ENCODE results near the gene TSPOAP1. TPM values are rescaled to one million over a fixed set of nuclear protein-coding genes. Genes with fewer than 3 reads are reported as not detected.

The TSPOAP1 gene
- total and polyA plus RNA-seq, 10 of the 15 experiments (the other 5 are each of a cell fraction or from before 2014, with no cell fraction given) = 0.58 to 16.4 (median 4.2) TPM; not detected in 1

DNA sequence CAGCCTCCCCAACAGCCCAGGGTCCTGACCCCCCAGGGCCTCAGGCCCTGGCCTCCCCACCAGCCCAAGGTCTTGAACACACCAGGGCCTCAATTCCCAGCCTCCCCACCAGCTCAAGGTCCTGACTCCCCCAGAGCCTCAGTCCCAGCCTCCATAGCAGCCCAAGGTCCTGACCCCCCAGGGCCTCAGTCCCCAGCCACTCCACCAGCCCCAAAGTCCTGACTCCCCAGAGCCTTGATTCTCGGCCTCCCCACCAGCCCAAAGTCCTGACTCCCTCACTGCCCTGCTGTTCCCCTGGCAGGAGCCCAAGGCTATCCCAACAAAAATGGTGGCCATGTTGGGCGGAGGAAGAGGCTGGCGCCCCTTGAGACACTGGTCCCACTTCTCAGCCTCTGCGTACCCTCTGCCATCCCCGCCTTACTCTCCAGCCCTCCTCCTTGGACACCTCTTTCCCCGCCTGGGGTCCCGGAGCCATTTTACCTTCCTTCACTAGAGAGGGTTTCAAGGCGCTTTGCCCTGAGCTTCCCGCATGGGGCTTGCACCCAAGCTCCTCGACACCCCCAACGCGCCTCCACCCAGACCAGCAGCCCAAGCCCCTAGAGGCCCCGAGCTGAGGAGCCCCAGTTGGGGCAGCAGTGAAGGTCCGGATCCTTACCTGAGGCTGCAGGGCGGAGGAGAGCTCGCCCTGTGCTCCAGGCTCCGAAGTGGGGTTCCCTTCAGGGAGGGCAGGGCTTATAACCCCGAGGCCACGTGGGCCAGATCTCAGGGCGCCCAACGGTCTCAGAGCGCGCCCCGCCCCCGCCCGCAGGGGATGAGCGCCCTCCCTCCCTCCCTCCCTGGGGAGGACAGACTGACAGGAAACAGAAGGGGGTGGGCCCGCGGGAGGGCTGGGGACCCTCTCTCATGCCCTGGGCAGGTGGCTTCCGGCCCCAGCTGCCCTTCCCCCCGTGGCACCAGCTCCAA, 3.5 kb upstream of the TSPOAP1 start:
- Histone ChIP-seq H3K79me2 (ENCODE audit: control insufficient read depth, insufficient read depth, low read length) (peaks cover 86% of the 10 kb centered on the region), H3K9me3 (replicated peaks; ENCODE audit: control insufficient read depth, insufficient read depth, low read length) (no peaks in the 10 kb centered on the region; the same call in 2 of the 3 replicates), H3K9ac (ENCODE audit: control insufficient read depth, insufficient read depth, low read length) (peak overlapping the region; percentile 100), H3K36me3 (ENCODE audit: control insufficient read depth in 2 of 2, insufficient read depth in 2 of 2, low read length in 1 of 2) (peaks cover 6 to 14% of the 10 kb centered on the region in 2 experiments), H3K27ac (ENCODE audit: control insufficient read depth, insufficient read depth) (peak overlapping the region; percentile 100), H3K4me2 (ENCODE audit: control insufficient read depth, insufficient read depth) (peak overlapping the region; percentile 99), H2AFZ (ENCODE audit: control insufficient read depth, low read depth, low read length) (no peak overlapping the region), H3K27me3 (replicated peaks in 1 of 2; ENCODE audit: control insufficient read depth in 2 of 2, insufficient read depth in 2 of 2, low read length in 1 of 2) (no peaks in the 10 kb centered on the region), H4K20me1 (ENCODE audit: control insufficient read depth, insufficient read depth) (no peaks in the 10 kb centered on the region; the same call in 1 of the 2 replicates), H3K4me1 (ENCODE audit: control insufficient read depth, insufficient read depth, low read length) (peaks cover 46% of the 10 kb centered on the region), H3K4me3 (peak overlapping the region; percentile 94)
- peak; percentile 32 for ATAC-seq
- ChIA-PET CTCF (interaction anchor here (1.0 to 3.2 kb wide), 5 partner anchors 9 to 83 kb away, joined by 3 to 28 read pairs (median 10); partner anchors contain the start of gene RNF43), POLR2A (interaction anchor here (0.5 to 18.5 kb wide), 9 partner anchors 12 to 773 kb away, joined by 3 to 373 read pairs (median 4); partner anchors contain the start of genes RNF43 and SUPT4H1), RAD21 (ENCODE audit: unreplicated experiment) (interaction anchor here (0.8 to 18.1 kb wide), 8 partner anchors 10 to 378 kb away, joined by 3 to 323 read pairs (median 3); partner anchors contain the start of genes RNF43 and SUPT4H1), SMC1A (ENCODE audit: uncharacterized antibody, unreplicated experiment) (interaction anchor here (1.2 to 8.6 kb wide), 3 partner anchors 12 to 85 kb away, joined by 3 to 143 read pairs (median 8); partner anchors contain the start of gene RNF43)
- in situ Hi-C loops (cut with MboI) (loop anchor here (10.0 kb wide), 1 partner anchor 1503 kb away; no protein-coding TSS in a partner anchor), intact Hi-C loops (cut with micrococcal nuclease; ENCODE audit: unreplicated experiment) (no loop called here)
- BruUV-seq (replicated peaks) = no TSS peak
- FAIRE-seq = no peak
- 0% methylated on average over 21 of the region's 31 CpGs for WGBS (ENCODE audit: insufficient coverage, insufficient replicate concordance, low lambda C conversion rate, missing lambda C conversion rate)
- DNase-seq (ENCODE audit: low read depth, low spot score) = peak; percentile 92
- peak; percentile 73 for TF ChIP-seq SP1 (IDR thresholded peaks at IDR 0.05; ENCODE audit: low read depth, low read length)
- TF ChIP-seq JUNB (IDR thresholded peaks at IDR 0.05) = peak; percentile 43; the same call in 1 of the 2 replicates
- 0 out of 4 replicates have a peak, but pooled peaks of 1 of the 2 experiments have one; percentile 6 for TF ChIP-seq SRF (IDR thresholded peaks at IDR 0.05; ENCODE audit: low read depth in 2 of 2, low read length in 2 of 2)
- 0 out of 2 replicates have a peak, but pooled peaks have one; percentile 48 for TF ChIP-seq MEF2A (IDR thresholded peaks at IDR 0.05; ENCODE audit: insufficient read depth, low read depth, low read length)
- TF ChIP-seq, protein P1, sequence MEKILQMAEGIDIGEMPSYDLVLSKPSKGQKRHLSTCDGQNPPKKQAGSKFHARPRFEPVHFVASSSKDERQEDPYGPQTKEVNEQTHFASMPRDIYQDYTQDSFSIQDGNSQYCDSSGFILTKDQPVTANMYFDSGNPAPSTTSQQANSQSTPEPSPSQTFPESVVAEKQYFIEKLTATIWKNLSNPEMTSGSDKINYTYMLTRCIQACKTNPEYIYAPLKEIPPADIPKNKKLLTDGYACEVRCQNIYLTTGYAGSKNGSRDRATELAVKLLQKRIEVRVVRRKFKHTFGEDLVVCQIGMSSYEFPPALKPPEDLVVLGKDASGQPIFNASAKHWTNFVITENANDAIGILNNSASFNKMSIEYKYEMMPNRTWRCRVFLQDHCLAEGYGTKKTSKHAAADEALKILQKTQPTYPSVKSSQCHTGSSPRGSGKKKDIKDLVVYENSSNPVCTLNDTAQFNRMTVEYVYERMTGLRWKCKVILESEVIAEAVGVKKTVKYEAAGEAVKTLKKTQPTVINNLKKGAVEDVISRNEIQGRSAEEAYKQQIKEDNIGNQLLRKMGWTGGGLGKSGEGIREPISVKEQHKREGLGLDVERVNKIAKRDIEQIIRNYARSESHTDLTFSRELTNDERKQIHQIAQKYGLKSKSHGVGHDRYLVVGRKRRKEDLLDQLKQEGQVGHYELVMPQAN (conservative IDR thresholded peaks at IDR 0.05) = no peak; the same call in none of the 2 replicates
- peak; percentile 21 for TF ChIP-seq SKIL (IDR thresholded peaks at IDR 0.05; ENCODE audit: low read depth, poor library complexity, severe bottlenecking)
- peak; percentile 100 for TF ChIP-seq POU2F2 (IDR thresholded peaks at IDR 0.05; ENCODE audit: borderline replicate concordance, low read depth, low read length)
- TF ChIP-seq NFXL1 (IDR thresholded peaks at IDR 0.05; ENCODE audit: borderline replicate concordance) = no peak; the same call in 1 of the 2 replicates
- peak; percentile 32 for TF ChIP-seq NR2F1 (conservative IDR thresholded peaks at IDR 0.05)
- 0 out of 2 replicates have a peak, but pooled peaks have one; percentile 65 for TF ChIP-seq HSF1 (IDR thresholded peaks at IDR 0.05; ENCODE audit: low read depth, low read length)
- no peak for TF ChIP-seq IRF4 (IDR thresholded peaks at IDR 0.05; ENCODE audit: low read depth, low read length)
- peak; percentile 4; the same call in 1 of the 2 replicates for TF ChIP-seq NR2C1 (IDR thresholded peaks at IDR 0.05)
- TF ChIP-seq EP300 (IDR thresholded peaks at IDR 0.05; ENCODE audit: borderline replicate concordance in 1 of 2, control insufficient read depth in 1 of 2, low read depth in 2 of 2, low read length in 2 of 2) = 0 out of 4 replicates have a peak, but pooled peaks of 1 of the 2 experiments have one; percentile 28
- TF ChIP-seq TARDBP (IDR thresholded peaks at IDR 0.05; ENCODE audit: borderline replicate concordance) = peak; percentile 76; the same call in 1 of the 2 replicates
- TF ChIP-seq EGR1 (IDR thresholded peaks at IDR 0.05; ENCODE audit: borderline replicate concordance in 1 of 2, low read depth in 2 of 2, low read length in 2 of 2) = peak in 1 of 2 experiments; percentile 83; a peak in 2 of 3 replicates

Data from GM12878 (cell line).